HepG2 (cell line): ENCODE measurements around the gene GSC2. TPM values are rescaled to one million over a fixed set of nuclear protein-coding genes. Genes with fewer than 3 reads are reported as not detected.
"Not testable (repeated sequence)": the region's sequence is repeated elsewhere in the genome, so short reads cannot be mapped to it uniquely, and the experiment has no call there.

Experiments used
- ATAC-seq: fragments of 200-7000 bp; cut with Tn5 transposase; 3 replicates; pipeline ENCODE4 v1.9.1; 2020; ENCODE audit warnings: mild to moderate bottlenecking, moderate library complexity
- BruUV-seq: library from RNA; stranded (reverse); fragments of 400-500 nt; replicated peaks from 2 replicates; lab custom pipeline; 2021; lab: Mats Ljungman, UMichigan
- CTCF ChIA-PET: fragments of 300-600 bp; formaldehyde crosslinking; extraction: SDS; loops from one replicate; lab custom pipeline; 2021; ENCODE audit warnings: low total read pairs, inconsistent platforms, low intra/inter-chr PET ratio; lab: Yijun Ruan, JAX
- POLR2A ChIA-PET: fragments of 350-600 bp; sonication (Branson Sonifier 250); formaldehyde crosslinking; loops from one replicate; lab custom pipeline; 2020; ENCODE audit warnings: antibody characterized with exemption, inconsistent platforms; lab: Yijun Ruan, JAX
- DNase-seq: peaks from one replicate; pipeline ENCODE4 v3.0.0-alpha.2; 2015; ENCODE audit warnings: low spot score
- FAIRE-seq: peaks from 3 replicates; lab custom pipeline; 2011; peaks lifted over from hg19 to GRCh38; lab: Jason Lieb, UNC
- H2AFZ ChIP-seq: one replicate; pipeline ENCODE4 v1.6.1; 2011; ENCODE audit warnings: low read length, inconsistent platforms
- H3K27ac ChIP-seq: fragments of 300-600 bp; 3 replicates; pipeline ENCODE4 v1.8.0; 2011; ENCODE audit warnings: mixed run types, mild to moderate bottlenecking, mixed read lengths, low read length, inconsistent platforms; ENCODE audit not compliant: insufficient read depth; ENCODE audit errors: extremely low read length
- H3K27me3 ChIP-seq, 2 experiments: fragments of 200-600 bp in 1 of 2; 2 replicates in 1 of 2; 3 replicates in 1 of 2; pipeline versions ENCODE4 v1.6.0 to v1.8.0; 2011; ENCODE audit warnings: low read length in 2 of 2, mild to moderate bottlenecking in 2 of 2, moderate library complexity in 2 of 2, inconsistent platforms in 1 of 2; ENCODE audit not compliant: insufficient read depth in 2 of 2, control insufficient read depth in 1 of 2
- H3K36me3 ChIP-seq, 2 experiments: fragments of 200-600 bp in 1 of 2; replicated peaks in 1 of 2; 2 replicates in 1 of 2; 3 replicates in 1 of 2; pipeline versions ENCODE4 v1.5.1 to v1.8.0; 2011; ENCODE audit warnings: low read length in 2 of 2, inconsistent platforms in 1 of 2; ENCODE audit not compliant: insufficient read depth in 2 of 2, control insufficient read depth in 1 of 2
- H3K4me1 ChIP-seq: 2 replicates; pipeline ENCODE4 v1.5.1; 2012; ENCODE audit warnings: low read length, inconsistent platforms; ENCODE audit not compliant: insufficient read depth
- H3K4me2 ChIP-seq: 2 replicates; pipeline ENCODE4 v1.6.0; 2011; ENCODE audit warnings: low read depth, low read length, inconsistent platforms
- H3K4me3 ChIP-seq, 3 experiments: fragments of 200-600 bp in 1 of 3; sonication (generic), shearing (Covaris generic) in 1 of 3; replicated peaks in 1 of 3; 2 replicates each; pipeline ENCODE4 v1.5.1; 2011 to 2016; ENCODE audit warnings: low read length in 3 of 3, inconsistent platforms in 2 of 3, low read depth in 2 of 3, mild to moderate bottlenecking in 2 of 3, control low read depth in 1 of 3, mixed read lengths in 1 of 3; ENCODE audit not compliant: insufficient read depth in 1 of 3
- H3K79me2 ChIP-seq: one replicate; pipeline ENCODE4 v1.6.1; 2011; ENCODE audit warnings: low read length, inconsistent platforms; ENCODE audit not compliant: insufficient read depth
- H3K9ac ChIP-seq: 2 replicates; pipeline ENCODE4 v1.6.0; 2011; ENCODE audit warnings: mild to moderate bottlenecking, low read depth, low read length, inconsistent platforms; ENCODE audit not compliant: insufficient read depth
- H3K9me3 ChIP-seq: 2 replicates; pipeline ENCODE4 v1.5.1; 2012; ENCODE audit warnings: mild to moderate bottlenecking, low read length
- H4K20me1 ChIP-seq: 2 replicates; pipeline ENCODE4 v1.6.0; 2011; ENCODE audit warnings: inconsistent platforms, mild to moderate bottlenecking, low read length, moderate library complexity; ENCODE audit not compliant: insufficient read depth
- HDAC6 ChIP-seq: fragments of 200-600 bp; sonication (generic); IDR thresholded peaks from 2 replicates; pipeline ENCODE4 v1.7.0; 2017; ENCODE audit warnings: mild to moderate bottlenecking, antibody characterized with exemption, low read length, low read depth
- JDP2 ChIP-seq: sonication (generic); formaldehyde crosslinking; IDR thresholded peaks from 2 replicates; pipeline ENCODE4 v1.8.1; 2022; ENCODE audit warnings: missing genetic modification reagents, borderline replicate concordance
- ZNF160 ChIP-seq: sonication (generic); formaldehyde crosslinking; IDR thresholded peaks from 2 replicates; pipeline ENCODE4 v1.8.0; 2022; ENCODE audit warnings: mild to moderate bottlenecking, inconsistent platforms, missing genetic modification reagents
- ZNF557 ChIP-seq: sonication (generic); formaldehyde crosslinking; IDR thresholded peaks from 2 replicates; pipeline ENCODE4 v1.4.0; 2020; ENCODE audit warnings: missing genetic modification reagents
- WGBS: methylation state at CpG from one replicate; pipeline ENCODE4 v1.1.6; 2017; ENCODE audit warnings: low lambda C conversion rate; 5-methylcytosine and 5-hydroxymethylcytosine counted together
- in situ Hi-C: cut with HindIII; loops from 2 replicates; pipeline ENCODE4 v1.10.0; 2017; ENCODE audit warnings: low pct_unique_long_range_greater_than_20kb; ENCODE audit not compliant: extremely low pct_ligation_motif_present
- intact Hi-C: fragments of 100-400 bp; cut with micrococcal nuclease; formaldehyde crosslinking; loops from one replicate; pipeline ENCODE4 v1.10.0; 2022; ENCODE audit not compliant: unreplicated experiment
- polyA plus RNA-seq, 8 experiments: library from polyadenylated mRNA; depleted of rRNA in 3 of 8; stranded (reverse) in 7 of 8; unstranded in 1 of 8; fragments of >200 nt; fragmentation: Illumina TruSeq in 4 of 8; extraction: Trizol in 4 of 8; gene quantifications; 2 replicates each; pipeline versions ENCODE4 v1.2.1 to v1.2.3, GENCODE V29; 2011 to 2016; ENCODE audit warnings: low read depth in 4 of 8, missing spikeins in 1 of 8, mixed read lengths in 1 of 8; ENCODE audit not compliant: insufficient read depth in 1 of 8
- total RNA-seq, 5 experiments: library from RNA; depleted of rRNA; stranded (reverse); fragments of >200 nt; fragmentation: Illumina TruSeq; extraction: Trizol; gene quantifications; 2 replicates each; pipeline ENCODE4 v1.2.3, GENCODE V29; 2016; ENCODE audit warnings: low read depth in 1 of 5

The GSC2 gene
- total and polyA plus RNA-seq, 2 of the 13 experiments (the other 11 are each of a cell fraction or from before 2014, with no cell fraction given), result not detected

- FAIRE-seq, result no peak
- WGBS, result 48% methylated on average over 8 of the region's 8 CpGs
Observed at GRCh38 chr22:19166421-19166820, 16.3 kb upstream of the GSC2 start.

GRCh38 chr22:19164425-19164824 lies 14.3 kb upstream of the GSC2 start:
- no peaks in the 10 kb centered on the region for H3K9me3 ChIP-seq
- DNase-seq, result no peak
- no peak overlapping the region for H3K4me3 ChIP-seq
- POLR2A ChIA-PET, result no interaction called here
- 37% methylated on average over 6 of the region's 6 CpGs for WGBS
- TF ChIP-seq JDP2 (CRISPR knock-in tag) (no peak), ZNF160 (CRISPR knock-in tag) (peak; percentile 81; the same call in 1 of the 2 replicates)
- TF ChIP-seq, all 625 proteins: peak for 1
- intact Hi-C loops, result no loop called here
- Histone ChIP-seq H3K4me2 (no peak overlapping the region), H4K20me1 (no peaks in the 10 kb centered on the region), H2AFZ (no peak overlapping the region), H3K9ac (no peak overlapping the region), H3K27ac (no peak overlapping the region), H3K36me3 (no peaks in the 10 kb centered on the region), H3K4me1 (peaks cover 13% of the 10 kb centered on the region), H3K27me3 (peaks cover 5 to 41% of the 10 kb centered on the region in 2 experiments), H3K79me2 (no peaks in the 10 kb centered on the region)
- in situ Hi-C loops, result no loop called here
- no peak for FAIRE-seq
- BruUV-seq, result no TSS peak
- CTCF ChIA-PET, result no interaction called here
- ATAC-seq, result no peak

More at GRCh38 chr22:19166421-19166820, 16.3 kb upstream of the GSC2 start:
- Histone ChIP-seq H4K20me1 (no peaks in the 10 kb centered on the region), H3K27ac (no peak overlapping the region), H3K9ac (no peak overlapping the region), H2AFZ (no peak overlapping the region), H3K9me3 (no peaks in the 10 kb centered on the region), H3K4me1 (peaks cover 27% of the 10 kb centered on the region), H3K4me3 (no peak overlapping the region), H3K36me3 (no peaks in the 10 kb centered on the region), H3K79me2 (no peaks in the 10 kb centered on the region), H3K4me2 (no peak overlapping the region), H3K27me3 (peaks cover 7 to 52% of the 10 kb centered on the region in 2 experiments)
- intact Hi-C loops (no loop called here), in situ Hi-C loops (no loop called here)
- no TSS peak for BruUV-seq
- ATAC-seq, result no peak
- DNase-seq, result no peak
- ChIA-PET CTCF (no interaction called here), POLR2A (no interaction called here)
- TF ChIP-seq ZNF557, result no peak
- no peak for TF ChIP-seq HDAC6

- H3K9me3 ChIP-seq, intact Hi-C loops, FAIRE-seq, H3K27ac ChIP-seq, H2AFZ ChIP-seq, H3K9ac ChIP-seq, H3K4me1 ChIP-seq, in situ Hi-C loops, ATAC-seq, H4K20me1 ChIP-seq, H3K79me2 ChIP-seq, CTCF ChIA-PET, DNase-seq, H3K4me2 ChIP-seq, H3K4me3 ChIP-seq, POLR2A ChIA-PET, H3K36me3 ChIP-seq, BruUV-seq: not testable (repeated sequence)
- H3K27me3 ChIP-seq, result peaks cover 0 to 18% of the 10 kb centered on the region in 2 experiments; a peak in 3 of 5 replicates
- WGBS, result 44% methylated on average over 11 of the region's 11 CpGs
Observed at GRCh38 chr22:19158649-19159048, 8.6 kb upstream of the GSC2 start.

- H3K27ac ChIP-seq, H2AFZ ChIP-seq, H3K4me1 ChIP-seq, H3K4me3 ChIP-seq, intact Hi-C loops, H4K20me1 ChIP-seq, ATAC-seq, CTCF ChIA-PET, H3K4me2 ChIP-seq, H3K9me3 ChIP-seq, H3K9ac ChIP-seq, FAIRE-seq, POLR2A ChIA-PET, H3K79me2 ChIP-seq, in situ Hi-C loops, BruUV-seq, DNase-seq, H3K36me3 ChIP-seq: not testable (repeated sequence)
- 24% methylated on average over 8 of the region's 9 CpGs for WGBS
- peaks cover 0 to 18% of the 10 kb centered on the region in 2 experiments; a peak in 2 of 5 replicates for H3K27me3 ChIP-seq
Observed at GRCh38 chr22:19156109-19156508, 6.0 kb upstream of the GSC2 start.
